ENCODE data around the gene ALOX15. TPM values are rescaled to one million over a fixed set of nuclear protein-coding genes. Genes with fewer than 3 reads are reported as not detected.

The ALOX15 gene
- total and polyA plus RNA-seq, 9 of the 15 experiments (the other 6 are each of a cell fraction or from before 2014, with no cell fraction given): not detected

DNA sequence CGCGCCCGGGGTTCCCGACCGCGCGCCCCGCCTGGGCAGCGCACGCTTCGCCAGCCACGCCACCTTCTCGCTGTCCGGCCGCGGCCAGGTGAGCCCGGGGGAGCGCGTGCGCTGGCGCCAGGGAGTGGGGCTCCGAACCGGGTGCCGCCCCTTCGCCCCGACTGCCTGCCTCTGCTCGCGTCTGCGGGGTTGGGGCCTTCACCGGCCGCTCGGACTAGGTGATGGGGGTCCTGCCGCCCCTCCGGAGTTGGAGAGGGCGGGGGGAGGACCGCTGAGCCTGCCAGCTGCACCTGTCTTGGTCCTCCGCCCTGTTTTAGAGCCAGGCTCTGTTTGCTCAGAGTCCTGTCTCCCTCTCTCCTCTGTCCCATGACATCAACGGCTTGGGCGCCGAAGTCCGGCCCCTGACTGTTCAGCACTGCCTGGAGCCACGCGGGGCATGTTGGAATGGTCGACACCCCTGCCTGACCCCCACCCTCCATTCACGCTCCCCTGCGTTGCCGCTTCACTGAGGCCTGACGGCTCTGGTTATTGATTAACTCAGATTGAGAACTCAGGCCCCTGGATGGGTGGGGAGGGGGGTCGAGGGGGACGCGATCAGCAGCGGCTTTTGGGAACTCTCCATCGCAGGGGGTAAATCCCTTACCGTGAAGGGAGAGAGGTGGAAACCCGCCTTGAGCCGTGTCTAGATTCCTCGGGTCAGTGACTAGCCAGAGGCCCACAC is 56.4 kb downstream of the ALOX15 start (continued):
- TF ChIP-seq, protein P1, sequence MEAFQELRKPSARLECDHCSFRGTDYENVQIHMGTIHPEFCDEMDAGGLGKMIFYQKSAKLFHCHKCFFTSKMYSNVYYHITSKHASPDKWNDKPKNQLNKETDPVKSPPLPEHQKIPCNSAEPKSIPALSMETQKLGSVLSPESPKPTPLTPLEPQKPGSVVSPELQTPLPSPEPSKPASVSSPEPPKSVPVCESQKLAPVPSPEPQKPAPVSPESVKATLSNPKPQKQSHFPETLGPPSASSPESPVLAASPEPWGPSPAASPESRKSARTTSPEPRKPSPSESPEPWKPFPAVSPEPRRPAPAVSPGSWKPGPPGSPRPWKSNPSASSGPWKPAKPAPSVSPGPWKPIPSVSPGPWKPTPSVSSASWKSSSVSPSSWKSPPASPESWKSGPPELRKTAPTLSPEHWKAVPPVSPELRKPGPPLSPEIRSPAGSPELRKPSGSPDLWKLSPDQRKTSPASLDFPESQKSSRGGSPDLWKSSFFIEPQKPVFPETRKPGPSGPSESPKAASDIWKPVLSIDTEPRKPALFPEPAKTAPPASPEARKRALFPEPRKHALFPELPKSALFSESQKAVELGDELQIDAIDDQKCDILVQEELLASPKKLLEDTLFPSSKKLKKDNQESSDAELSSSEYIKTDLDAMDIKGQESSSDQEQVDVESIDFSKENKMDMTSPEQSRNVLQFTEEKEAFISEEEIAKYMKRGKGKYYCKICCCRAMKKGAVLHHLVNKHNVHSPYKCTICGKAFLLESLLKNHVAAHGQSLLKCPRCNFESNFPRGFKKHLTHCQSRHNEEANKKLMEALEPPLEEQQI (IDR thresholded peaks at IDR 0.05): no peak
- TF ChIP-seq MIER1 (IDR thresholded peaks at IDR 0.05; ENCODE audit: low read depth): no peak

DNA sequence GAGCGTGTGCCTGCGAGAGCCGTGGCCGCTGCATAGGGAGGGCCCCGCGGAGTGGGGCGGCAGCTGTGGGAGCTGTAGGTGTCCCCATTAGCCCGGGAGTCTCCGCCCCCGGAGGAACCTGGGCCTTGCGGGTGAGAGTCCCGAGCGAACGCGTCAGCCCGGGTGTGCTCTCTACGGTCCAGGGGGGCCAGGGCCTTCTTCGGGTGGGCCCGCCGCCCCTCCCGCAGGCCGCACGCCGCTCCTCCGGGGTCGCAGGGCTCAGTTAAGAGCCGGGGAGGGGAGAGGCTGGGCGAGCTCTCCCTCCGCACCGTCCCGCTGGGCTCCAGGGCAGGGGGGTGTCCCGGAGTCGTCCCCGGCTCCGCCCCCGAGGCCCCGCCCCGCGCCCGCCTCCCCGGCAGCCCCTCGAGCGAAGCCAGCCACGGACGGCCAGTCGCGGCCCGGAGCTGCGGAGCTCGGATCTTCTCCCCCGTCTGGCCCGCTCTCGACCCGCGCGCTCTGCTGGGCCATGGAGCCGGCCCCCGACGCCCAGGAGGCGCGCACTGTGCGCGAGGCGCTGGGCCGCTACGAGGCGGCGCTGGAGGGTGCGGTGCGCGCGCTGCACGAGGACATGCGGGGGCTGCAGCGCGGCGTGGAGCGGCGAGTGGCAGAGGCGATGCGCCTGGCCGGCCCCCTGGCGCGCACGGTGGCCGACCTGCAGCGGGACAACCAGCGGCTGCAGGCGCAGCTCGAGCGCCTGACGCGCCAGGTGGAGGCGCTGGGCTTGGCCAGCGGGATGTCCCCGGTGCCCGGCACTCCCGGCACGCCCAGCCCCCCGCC is 57.2 kb downstream of the ALOX15 start, which contains the start of gene SMTNL2:
Gene SMTNL2, plus strand, starts transcription at position 429 of the 816 bp plus-strand sequence. Its CDS starts 77 bp downstream, at position 506.
- Histone ChIP-seq H3K4me2 (ENCODE audit: insufficient read depth, low read length) (no peak within 1 kb of the TSS), H3K27me3 (ENCODE audit: control insufficient read depth in 2 of 2, insufficient read depth in 2 of 2, low read length in 2 of 2) (peaks cover 6 to 82% of the 10 kb centered on the region in 2 experiments; a peak in 4 of 5 replicates), H2AFZ (ENCODE audit: low read depth, low read length) (no peak within 1 kb of the TSS), H4K20me1 (replicated peaks; ENCODE audit: control insufficient read depth, insufficient read depth, low read length) (peaks cover 3% of the 10 kb centered on the region; the same call in 1 of the 2 replicates), H3K9me1 (ENCODE audit: control insufficient read depth, insufficient read depth, low read length) (no peaks in the 10 kb centered on the region), H3K36me3 (ENCODE audit: control insufficient read depth, insufficient read depth, low read length) (no peaks in the 10 kb centered on the region), H3K79me2 (ENCODE audit: control insufficient read depth, insufficient read depth, low read length) (no peaks in the 10 kb centered on the region), H3K27ac (ENCODE audit: extremely low read depth, low read depth, low read length) (no peak within 1 kb of the TSS), H3K9me3 (replicated peaks; ENCODE audit: control insufficient read depth, insufficient read depth, low read depth, low read length) (no peaks in the 10 kb centered on the region), H3K4me1 (replicated peaks in 1 of 2; ENCODE audit: control insufficient read depth in 2 of 2, insufficient read depth in 2 of 2, low read length in 2 of 2) (peaks cover 6 to 25% of the 10 kb centered on the region in 2 experiments; a peak in 4 of 5 replicates), H3K4me3 (no peak within 1 kb of the TSS), H3K9ac (ENCODE audit: insufficient read depth in 1 of 2, low read depth in 2 of 2, low read length in 2 of 2) (no peak within 1 kb of the TSS)
- ChIA-PET CTCF (ENCODE audit: low intra/inter-chr PET ratio) (no interaction called here), POLR2A (interaction anchor here (0.6 kb wide), 1 partner anchor 18 kb away, joined by 4 read pairs; no protein-coding TSS in a partner anchor)
- FAIRE-seq: no peak
- BruUV-seq (replicated peaks): no TSS peak
- TF ChIP-seq, protein P2, sequence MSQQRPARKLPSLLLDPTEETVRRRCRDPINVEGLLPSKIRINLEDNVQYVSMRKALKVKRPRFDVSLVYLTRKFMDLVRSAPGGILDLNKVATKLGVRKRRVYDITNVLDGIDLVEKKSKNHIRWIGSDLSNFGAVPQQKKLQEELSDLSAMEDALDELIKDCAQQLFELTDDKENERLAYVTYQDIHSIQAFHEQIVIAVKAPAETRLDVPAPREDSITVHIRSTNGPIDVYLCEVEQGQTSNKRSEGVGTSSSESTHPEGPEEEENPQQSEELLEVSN (IDR thresholded peaks at IDR 0.05; ENCODE audit: borderline replicate concordance in 1 of 2, extremely low read depth in 1 of 2, insufficient read depth in 1 of 2, insufficient read length in 1 of 2, low read depth in 1 of 2, low read length in 1 of 2, poor library complexity in 1 of 2, severe bottlenecking in 1 of 2): peak in 1 of 2 experiments; percentile 12
- TF ChIP-seq, protein P3, sequence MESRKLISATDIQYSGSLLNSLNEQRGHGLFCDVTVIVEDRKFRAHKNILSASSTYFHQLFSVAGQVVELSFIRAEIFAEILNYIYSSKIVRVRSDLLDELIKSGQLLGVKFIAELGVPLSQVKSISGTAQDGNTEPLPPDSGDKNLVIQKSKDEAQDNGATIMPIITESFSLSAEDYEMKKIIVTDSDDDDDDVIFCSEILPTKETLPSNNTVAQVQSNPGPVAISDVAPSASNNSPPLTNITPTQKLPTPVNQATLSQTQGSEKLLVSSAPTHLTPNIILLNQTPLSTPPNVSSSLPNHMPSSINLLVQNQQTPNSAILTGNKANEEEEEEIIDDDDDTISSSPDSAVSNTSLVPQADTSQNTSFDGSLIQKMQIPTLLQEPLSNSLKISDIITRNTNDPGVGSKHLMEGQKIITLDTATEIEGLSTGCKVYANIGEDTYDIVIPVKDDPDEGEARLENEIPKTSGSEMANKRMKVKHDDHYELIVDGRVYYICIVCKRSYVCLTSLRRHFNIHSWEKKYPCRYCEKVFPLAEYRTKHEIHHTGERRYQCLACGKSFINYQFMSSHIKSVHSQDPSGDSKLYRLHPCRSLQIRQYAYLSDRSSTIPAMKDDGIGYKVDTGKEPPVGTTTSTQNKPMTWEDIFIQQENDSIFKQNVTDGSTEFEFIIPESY (CRISPR knock-in tag; IDR thresholded peaks at IDR 0.05): peak; percentile 56; the same call in 1 of the 2 replicates
- no peak for TF ChIP-seq ZFP30 (CRISPR knock-in tag; IDR thresholded peaks at IDR 0.05; ENCODE audit: borderline replicate concordance)
- intact Hi-C loops (cut with micrococcal nuclease): no loop called here
- in situ Hi-C loops (cut with MboI): no loop called here
- DNase-seq (ENCODE audit: extremely low read depth in 1 of 4, low spot score in 3 of 4): peak in 2 of 4 experiments; percentile 54 to 56
- ATAC-seq: no peak
- 18% methylated on average over 10 of the region's 100 CpGs for WGBS (ENCODE audit: insufficient coverage, low coverage, missing lambda C conversion rate)

Measured in K562 (cell line).